Trophoblast cell (in vitro differentiated cells and primary cell): ENCODE results near the gene PPBP.
"Not testable (repeated sequence)": the region's sequence is repeated elsewhere in the genome, so short reads cannot be mapped to it uniquely, and the experiment has no call there.

ENCODE experiments used
- DNase-seq, 2 donors: peaks; one replicate each; pipeline ENCODE4 v3.0.0-alpha.2; 2016
- H2AFZ ChIP-seq: 2 replicates; pipeline ENCODE4 v1.6.1; 2013; ENCODE audit warnings: low read length, moderate library complexity, mild to moderate bottlenecking; ENCODE audit not compliant: insufficient read depth, poor library complexity
- H2AK5ac ChIP-seq: 2 replicates; pipeline ENCODE4 v1.6.1; 2013; ENCODE audit warnings: mild to moderate bottlenecking, low read length
- H2BK120ac ChIP-seq: 2 replicates; pipeline ENCODE4 v1.6.1; 2013; ENCODE audit warnings: low read length, mild to moderate bottlenecking, moderate library complexity; ENCODE audit not compliant: insufficient read depth, poor library complexity
- H2BK12ac ChIP-seq: 2 replicates; pipeline ENCODE4 v1.6.1; 2013; ENCODE audit warnings: mild to moderate bottlenecking, low read length, moderate library complexity
- H2BK5ac ChIP-seq: 2 replicates; pipeline ENCODE4 v1.6.1; 2013; ENCODE audit warnings: low read length, low read depth, moderate library complexity, mild to moderate bottlenecking; ENCODE audit not compliant: poor library complexity
- H3K14ac ChIP-seq: 2 replicates; pipeline ENCODE4 v1.6.1; 2013; ENCODE audit warnings: mild to moderate bottlenecking, low read length
- H3K18ac ChIP-seq: 2 replicates; pipeline ENCODE4 v1.6.1; 2013; ENCODE audit warnings: mild to moderate bottlenecking, low read length
- H3K23ac ChIP-seq: 2 replicates; pipeline ENCODE4 v1.6.1; 2013; ENCODE audit warnings: low read length
- H3K27ac ChIP-seq: 2 replicates; pipeline ENCODE4 v1.5.1; 2013; ENCODE audit warnings: low read depth, mild to moderate bottlenecking, inconsistent platforms, low read length, moderate library complexity
- H3K27me3 ChIP-seq: 2 replicates; pipeline ENCODE4 v1.6.1; 2013; ENCODE audit warnings: inconsistent platforms, mild to moderate bottlenecking, low read length, moderate library complexity; ENCODE audit not compliant: insufficient read depth
- H3K36me3 ChIP-seq, 2 experiments: 1 replicate in 1 of 2; 2 replicates in 1 of 2; pipeline ENCODE4 v1.6.1; 2013; ENCODE audit warnings: low read length in 2 of 2, mild to moderate bottlenecking in 2 of 2, moderate library complexity in 1 of 2; ENCODE audit not compliant: insufficient read depth in 2 of 2, control insufficient read depth in 1 of 2
- H3K4ac ChIP-seq: 2 replicates; pipeline ENCODE4 v1.6.1; 2013; ENCODE audit warnings: low read depth, mild to moderate bottlenecking, low read length, moderate library complexity
- H3K4me1 ChIP-seq, 2 experiments: 1 replicate in 1 of 2; 2 replicates in 1 of 2; pipeline ENCODE4 v1.6.1; 2013; ENCODE audit warnings: low read length in 2 of 2, mild to moderate bottlenecking in 2 of 2, moderate library complexity in 1 of 2; ENCODE audit not compliant: insufficient read depth in 2 of 2, control insufficient read depth in 1 of 2
- H3K4me2 ChIP-seq: 2 replicates; pipeline ENCODE4 v1.6.1; 2013; ENCODE audit warnings: inconsistent platforms, mild to moderate bottlenecking, low read length, moderate library complexity
- H3K4me3 ChIP-seq: 2 replicates; pipeline ENCODE4 v1.5.1; 2013; ENCODE audit warnings: mild to moderate bottlenecking, low read depth, low read length, inconsistent platforms
- H3K79me1 ChIP-seq: one replicate; pipeline ENCODE4 v1.6.1; 2013; ENCODE audit warnings: low read length
- H3K79me2 ChIP-seq: 2 replicates; pipeline ENCODE4 v1.6.1; 2013; ENCODE audit warnings: low read length, mild to moderate bottlenecking; ENCODE audit not compliant: control insufficient read depth, insufficient read depth, poor library complexity
- H3K9ac ChIP-seq: 2 replicates; pipeline ENCODE4 v1.6.1; 2013; ENCODE audit warnings: mild to moderate bottlenecking, low read length
- H3K9me3 ChIP-seq: 2 replicates; pipeline ENCODE4 v1.6.1; 2013; ENCODE audit warnings: low read depth, mild to moderate bottlenecking, control low read depth, inconsistent platforms, low read length; ENCODE audit not compliant: insufficient read depth
- H4K12ac ChIP-seq: 2 replicates; pipeline ENCODE4 v1.6.1; 2013; ENCODE audit warnings: low read depth, mild to moderate bottlenecking, low read length, moderate library complexity
- H4K8ac ChIP-seq: 2 replicates; pipeline ENCODE4 v1.6.1; 2013; ENCODE audit warnings: low read depth, mild to moderate bottlenecking, low read length, moderate library complexity
- H4K91ac ChIP-seq: one replicate; pipeline ENCODE4 v1.6.1; 2013; ENCODE audit warnings: low read depth, mild to moderate bottlenecking, low read length, moderate library complexity
- WGBS: extraction: QIAGEN DNeasy Blood & Tissue Kit; methylation state at CpG from one replicate; pipeline ENCODE4 v1.1.7; 2013; ENCODE audit warnings: missing lambda C conversion rate; ENCODE audit not compliant: insufficient read length, insufficient coverage; ENCODE audit errors: extremely low coverage; 5-methylcytosine and 5-hydroxymethylcytosine counted together

Gene PPBP

DNA sequence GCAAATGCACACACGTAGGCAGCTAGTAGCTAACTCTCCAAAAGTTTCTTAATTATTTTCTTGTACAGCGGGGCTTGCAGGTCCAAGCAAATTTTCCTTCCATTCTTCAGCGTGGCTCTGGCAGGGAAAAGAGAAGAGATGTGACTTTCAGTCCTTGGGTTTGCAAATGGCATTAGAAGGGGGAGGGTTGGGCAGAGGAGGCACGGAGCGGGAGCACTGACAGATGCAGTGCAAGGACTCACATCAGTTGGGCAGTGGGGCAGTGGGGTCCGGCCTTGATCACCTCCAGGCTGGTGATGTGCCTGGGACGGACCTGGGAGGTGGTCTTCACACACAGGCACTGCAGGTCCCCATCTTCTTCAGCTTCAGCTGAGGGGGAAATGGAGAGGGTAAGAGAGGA, 6.8 kb downstream of the PPBP start:
- H3K27ac ChIP-seq, H3K4me1 ChIP-seq, H4K12ac ChIP-seq, H2BK120ac ChIP-seq, H3K79me1 ChIP-seq, H3K4me2 ChIP-seq, DNase-seq, H3K9me3 ChIP-seq, H3K79me2 ChIP-seq, H4K91ac ChIP-seq, H2AK5ac ChIP-seq, H2AFZ ChIP-seq, H3K14ac ChIP-seq, H3K27me3 ChIP-seq, H3K36me3 ChIP-seq, H2BK5ac ChIP-seq, H3K18ac ChIP-seq, H3K4ac ChIP-seq, H3K23ac ChIP-seq, H3K9ac ChIP-seq, H3K4me3 ChIP-seq, H4K8ac ChIP-seq, H2BK12ac ChIP-seq: not testable (repeated sequence)
- WGBS, result no CpG with 5 or more reads among the region's 7 CpGs

DNA sequence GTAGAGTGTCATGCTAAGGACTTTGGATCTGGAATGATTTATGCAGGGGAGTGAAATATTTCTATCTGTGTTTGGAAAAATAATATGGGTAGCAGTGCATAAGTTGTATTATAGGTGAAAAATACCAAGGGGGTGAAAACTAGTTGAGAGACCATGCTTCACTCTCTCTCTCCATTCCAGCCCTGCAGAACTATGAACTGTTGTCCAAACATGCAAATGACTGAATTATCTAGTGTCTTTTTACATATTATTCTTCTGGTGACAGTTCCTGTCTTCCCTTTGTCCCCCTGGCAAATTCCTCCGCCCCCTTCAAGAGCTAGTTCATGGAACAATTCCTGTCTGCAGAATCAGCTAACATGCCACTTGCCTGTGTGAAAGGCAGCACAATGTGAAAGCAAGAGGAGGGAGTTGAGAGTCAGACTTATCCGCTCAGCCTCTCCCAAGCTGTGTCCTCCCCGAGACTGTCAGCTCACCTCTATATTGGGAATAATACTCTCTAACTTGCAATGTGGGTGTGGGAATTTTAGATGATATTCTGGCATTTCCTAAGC, 8.5 kb downstream of the PPBP start:
- H3K9me3 ChIP-seq, result no peaks in the 10 kb centered on the region
- H2BK120ac ChIP-seq, result no peak overlapping the region
- H2AK5ac ChIP-seq, result no peak overlapping the region
- H3K4me2 ChIP-seq, result no peak overlapping the region
- no peaks in the 10 kb centered on the region for H3K36me3 ChIP-seq
- no CpG with 5 or more reads among the region's 3 CpGs for WGBS
- no peaks in the 10 kb centered on the region for H3K79me2 ChIP-seq
- no peaks in the 10 kb centered on the region for H3K27me3 ChIP-seq
- H3K9ac ChIP-seq, result no peak overlapping the region
- no peaks in the 10 kb centered on the region for H3K79me1 ChIP-seq
- no peak overlapping the region for H4K91ac ChIP-seq
- H4K8ac ChIP-seq, result no peak overlapping the region
- DNase-seq, result no peak
- H3K23ac ChIP-seq, result no peak overlapping the region
- H2AFZ ChIP-seq, result no peak overlapping the region
- H2BK5ac ChIP-seq, result no peak overlapping the region
- H3K4me1 ChIP-seq, result no peaks in the 10 kb centered on the region
- H3K4ac ChIP-seq, result no peak overlapping the region
- no peak overlapping the region for H3K14ac ChIP-seq
- no peak overlapping the region for H4K12ac ChIP-seq
- H3K18ac ChIP-seq, result no peak overlapping the region
- no peak overlapping the region for H2BK12ac ChIP-seq
- H3K27ac ChIP-seq, result no peak overlapping the region
- no peak overlapping the region for H3K4me3 ChIP-seq

DNA sequence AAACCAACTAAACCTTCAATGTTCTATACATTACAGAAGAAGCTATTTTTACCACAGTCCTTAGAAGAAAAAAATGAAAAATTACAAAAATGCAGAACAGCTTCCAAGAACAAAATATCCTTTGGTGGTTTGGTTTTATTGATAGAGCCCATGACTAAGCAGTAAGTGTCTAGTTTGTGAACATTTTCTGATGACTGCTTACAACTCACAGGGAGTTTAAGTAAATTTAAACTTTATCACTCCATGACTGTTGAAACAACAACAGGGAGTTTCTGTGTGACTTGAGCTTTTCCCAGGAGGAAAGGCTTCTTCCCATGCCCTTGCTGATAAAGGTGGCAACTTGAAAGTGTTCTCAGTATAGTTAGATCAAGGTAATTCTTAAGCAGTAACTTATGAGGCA, 9.1 kb downstream of the PPBP start:
- Histone ChIP-seq H2AFZ (no peak overlapping the region), H3K23ac (no peak overlapping the region), H3K36me3 (no peaks in the 10 kb centered on the region), H3K27me3 (no peaks in the 10 kb centered on the region), H3K4ac (no peak overlapping the region), H4K8ac (no peak overlapping the region), H3K4me2 (no peak overlapping the region), H4K91ac (no peak overlapping the region), H3K14ac (no peak overlapping the region), H3K79me2 (no peaks in the 10 kb centered on the region), H3K4me1 (no peaks in the 10 kb centered on the region), H3K9me3 (no peaks in the 10 kb centered on the region), H4K12ac (no peak overlapping the region), H2BK5ac (no peak overlapping the region), H3K9ac (no peak overlapping the region), H2BK120ac (no peak overlapping the region), H3K27ac (no peak overlapping the region), H2AK5ac (no peak overlapping the region), H3K79me1 (no peaks in the 10 kb centered on the region), H2BK12ac (no peak overlapping the region), H3K4me3 (no peak overlapping the region), H3K18ac (no peak overlapping the region)
- DNase-seq, result no peak

DNA sequence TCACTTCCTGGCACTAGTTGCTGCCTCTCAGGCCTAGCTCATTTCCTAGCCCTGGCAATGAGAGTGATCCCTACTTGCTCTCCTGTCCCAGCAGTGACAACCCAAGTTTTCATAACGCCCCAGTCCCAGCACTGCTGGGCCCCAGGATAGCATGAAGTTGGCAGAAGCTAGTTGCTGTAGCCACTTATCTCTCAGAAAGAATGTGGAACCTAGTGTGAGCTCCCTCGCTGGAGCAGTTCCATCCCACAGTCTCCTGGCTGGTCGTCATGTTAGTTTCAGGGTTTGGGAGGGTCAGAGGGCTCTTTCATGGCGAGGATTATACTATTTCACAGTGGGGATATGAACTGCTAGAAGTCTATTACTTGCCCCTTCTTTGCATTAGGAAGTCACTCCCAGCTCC, 11.3 kb downstream of the PPBP start:
- Histone ChIP-seq H3K14ac (no peak overlapping the region), H2BK120ac (no peak overlapping the region), H3K4me1 (no peaks in the 10 kb centered on the region), H3K4me3 (no peak overlapping the region), H3K23ac (no peak overlapping the region), H4K12ac (no peak overlapping the region), H3K9ac (no peak overlapping the region), H3K79me1 (no peaks in the 10 kb centered on the region), H2BK12ac (no peak overlapping the region), H2AK5ac (no peak overlapping the region), H3K27me3 (no peaks in the 10 kb centered on the region), H3K4me2 (no peak overlapping the region), H2AFZ (no peak overlapping the region), H3K36me3 (no peaks in the 10 kb centered on the region), H4K91ac (no peak overlapping the region), H4K8ac (no peak overlapping the region), H3K27ac (no peak overlapping the region), H3K79me2 (no peaks in the 10 kb centered on the region), H2BK5ac (no peak overlapping the region), H3K18ac (no peak overlapping the region), H3K9me3 (no peaks in the 10 kb centered on the region), H3K4ac (no peak overlapping the region)
- WGBS, result no CpG with 5 or more reads among the region's 4 CpGs
- no peak for DNase-seq
